ENCODE measurements around the gene DNER. TPM values are rescaled to one million over a fixed set of nuclear protein-coding genes. Genes with fewer than 3 reads are reported as not detected.

DNER gene
- total RNA-seq, 4 donors from 2014 or later = 1.5 to 13.1 (median 4.7) TPM

- TF ChIP-seq EP300 (IDR thresholded peaks at IDR 0.05) (no peak), CTCF (IDR thresholded peaks at IDR 0.05) (no peak), POLR2A (IDR thresholded peaks at IDR 0.05) (no peak)
- no peak overlapping the region for H3K27ac ChIP-seq
- no peaks in the 10 kb centered on the region for H3K4me1 ChIP-seq
- no peak overlapping the region for H3K4me3 ChIP-seq
- H3K36me3 ChIP-seq = no peaks in the 10 kb centered on the region
- H3K9me3 ChIP-seq = no peaks in the 10 kb centered on the region
- 91 to 93% methylated on average over 4 of the region's 4 CpGs for WGBS, 2 donors
- H3K27me3 ChIP-seq = no peaks in the 10 kb centered on the region
- no peak for DNase-seq (ENCODE audit: low spot score in 2 of 2)
Measured at GRCh38 chr2:229575569-229576315, 138.6 kb downstream of the DNER start.

- no peaks in the 10 kb centered on the region for H3K9me3 ChIP-seq
- H3K4me3 ChIP-seq = no peak overlapping the region
- no peaks in the 10 kb centered on the region for H3K4me1 ChIP-seq
- H3K27ac ChIP-seq = no peak overlapping the region
- no peaks in the 10 kb centered on the region for H3K27me3 ChIP-seq
- DNase-seq (ENCODE audit: low spot score in 2 of 2) = no peak
- TF ChIP-seq POLR2A (IDR thresholded peaks at IDR 0.05) (no peak), EP300 (IDR thresholded peaks at IDR 0.05) (no peak), CTCF (IDR thresholded peaks at IDR 0.05) (no peak)
- H3K36me3 ChIP-seq = no peaks in the 10 kb centered on the region
- WGBS, 2 donors = 71 to 73% methylated on average over 5 of the region's 5 CpGs
Measured at GRCh38 chr2:229572507-229573271, 141.7 kb downstream of the DNER start.

- WGBS, 2 donors = 81 to 82% methylated on average over 7 of the region's 7 CpGs
- no peaks in the 10 kb centered on the region for H3K36me3 ChIP-seq
Measured at GRCh38 chr2:229571243-229571642, 143.1 kb downstream of the DNER start.

GRCh38 chr2:229566370-229566769, 148.0 kb downstream of the DNER start:
- Histone ChIP-seq H3K36me3 (no peaks in the 10 kb centered on the region), H3K27me3 (no peaks in the 10 kb centered on the region), H3K4me1 (no peaks in the 10 kb centered on the region), H3K27ac (no peak overlapping the region), H3K4me3 (no peak overlapping the region), H3K9me3 (no peaks in the 10 kb centered on the region)
- 90 to 91% methylated on average over 2 of the region's 2 CpGs for WGBS, 2 donors
- DNase-seq (ENCODE audit: low spot score in 2 of 2) = no peak
- TF ChIP-seq CTCF (IDR thresholded peaks at IDR 0.05) = no peak
- TF ChIP-seq POLR2A (IDR thresholded peaks at IDR 0.05) = no peak
- no peak for TF ChIP-seq EP300 (IDR thresholded peaks at IDR 0.05)

More at GRCh38 chr2:229571243-229571642, 143.1 kb downstream of the DNER start:
- Histone ChIP-seq H3K4me1 (no peaks in the 10 kb centered on the region), H3K9me3 (no peaks in the 10 kb centered on the region), H3K27ac (no peak overlapping the region), H3K27me3 (no peaks in the 10 kb centered on the region), H3K4me3 (no peak overlapping the region)
- TF ChIP-seq EP300 (IDR thresholded peaks at IDR 0.05) (no peak), CTCF (IDR thresholded peaks at IDR 0.05) (no peak), POLR2A (IDR thresholded peaks at IDR 0.05) (no peak)
- DNase-seq (ENCODE audit: low spot score in 2 of 2) = no peak

- 76 to 79% methylated on average over 2 of the region's 2 CpGs for WGBS, 2 donors
- DNase-seq (ENCODE audit: low spot score in 2 of 2) = no peak
Measured at GRCh38 chr2:229564300-229564907, 150.0 kb downstream of the DNER start.

More at GRCh38 chr2:229564300-229564907, 150.0 kb downstream of the DNER start:
- Histone ChIP-seq H3K27ac (no peak overlapping the region), H3K9me3 (no peaks in the 10 kb centered on the region), H3K4me3 (no peak overlapping the region), H3K36me3 (no peaks in the 10 kb centered on the region), H3K27me3 (no peaks in the 10 kb centered on the region), H3K4me1 (no peaks in the 10 kb centered on the region)
- TF ChIP-seq POLR2A (IDR thresholded peaks at IDR 0.05) (no peak), CTCF (IDR thresholded peaks at IDR 0.05) (no peak), EP300 (IDR thresholded peaks at IDR 0.05) (no peak)
